Neural crest cell (in vitro differentiated cells): ENCODE measurements around the gene INTS1. TPM values are rescaled to one million over a fixed set of nuclear protein-coding genes. Genes with fewer than 3 reads are reported as not detected.

Experiments used
- DNase-seq: peaks from one replicate; pipeline ENCODE4 v3.0.0; 2021; ENCODE audit warnings: low read depth, mixed read lengths, low spot score
- H3K27ac Mint-ChIP-seq: one replicate; pipeline ENCODE4 v1.8.0; 2021; ENCODE audit warnings: mild to moderate bottlenecking, mixed read lengths; ENCODE audit not compliant: unreplicated experiment
- H3K27me3 Mint-ChIP-seq: 2 replicates; pipeline ENCODE4 v1.8.0; 2021; ENCODE audit warnings: low read depth, mild to moderate bottlenecking, mixed read lengths
- H3K36me3 Mint-ChIP-seq: 2 replicates; pipeline ENCODE4 v1.8.0; 2021; ENCODE audit warnings: low read depth, mild to moderate bottlenecking, mixed read lengths
- H3K4me1 Mint-ChIP-seq: 2 replicates; pipeline ENCODE4 v1.8.0; 2021; ENCODE audit warnings: mixed read lengths
- H3K4me3 Mint-ChIP-seq: one replicate; pipeline ENCODE4 v1.8.0; 2021; ENCODE audit warnings: mild to moderate bottlenecking, mixed read lengths
- H3K9me3 Mint-ChIP-seq: 2 replicates; pipeline ENCODE4 v1.8.0; 2021; ENCODE audit warnings: mixed read lengths
- CTCF ChIP-seq: fragments of 200-600 bp; sonication (generic); conservative IDR thresholded peaks from 2 replicates; pipeline ENCODE4 v1.5.0; 2021; ENCODE audit warnings: antibody characterized with exemption, mild to moderate bottlenecking
- total RNA-seq: library from RNA; stranded (reverse); gene quantifications from 2 replicates; pipeline ENCODE4 v1.2.1, GENCODE V29; 2021

The INTS1 gene
- total RNA-seq, 1 donor from 2014 or later, result 134 TPM

GRCh38 chr7:1530946-1531262 is 26.7 kb upstream of the INTS1 start:
- H3K4me1 Mint-ChIP-seq, result peaks cover 20% of the 10 kb centered on the region
- no peak for DNase-seq

GRCh38 chr7:1529383-1530116 is 25.4 kb upstream of the INTS1 start:
- H3K27me3 Mint-ChIP-seq, result peaks cover 65% of the 10 kb centered on the region
- peaks cover 20% of the 10 kb centered on the region for H3K4me1 Mint-ChIP-seq
- DNase-seq, result no peak
- no peaks in the 10 kb centered on the region for H3K36me3 Mint-ChIP-seq
- peak overlapping the region; percentile 73 for H3K4me3 Mint-ChIP-seq
- H3K27ac Mint-ChIP-seq, result no peak overlapping the region
- H3K9me3 Mint-ChIP-seq, result no peaks in the 10 kb centered on the region
- TF ChIP-seq CTCF, result no peak

More at GRCh38 chr7:1530946-1531262, 26.7 kb upstream of the INTS1 start:
- Mint-ChIP-seq H3K9me3 (no peaks in the 10 kb centered on the region), H3K27ac (no peak overlapping the region), H3K36me3 (no peaks in the 10 kb centered on the region), H3K27me3 (peaks cover 58% of the 10 kb centered on the region), H3K4me3 (no peak overlapping the region)
- no peak for TF ChIP-seq CTCF

- H3K27ac Mint-ChIP-seq, result no peak overlapping the region
- H3K36me3 Mint-ChIP-seq, result no peaks in the 10 kb centered on the region
- H3K4me3 Mint-ChIP-seq, result peak overlapping the region; percentile 35
- peaks cover 40% of the 10 kb centered on the region for H3K27me3 Mint-ChIP-seq
- H3K4me1 Mint-ChIP-seq, result peaks cover 5% of the 10 kb centered on the region
- H3K9me3 Mint-ChIP-seq, result no peaks in the 10 kb centered on the region
- TF ChIP-seq CTCF, result no peak
- no peak for DNase-seq
Measured at GRCh38 chr7:1526271-1526754, 22.1 kb upstream of the INTS1 start.

- Mint-ChIP-seq H3K4me3 (no peak overlapping the region), H3K27me3 (peaks cover 40% of the 10 kb centered on the region), H3K4me1 (peaks cover 9% of the 10 kb centered on the region), H3K36me3 (no peaks in the 10 kb centered on the region), H3K27ac (no peak overlapping the region), H3K9me3 (no peaks in the 10 kb centered on the region)
- no peak for DNase-seq
- no peak for TF ChIP-seq CTCF
Measured at GRCh38 chr7:1525409-1525808, 21.2 kb upstream of the INTS1 start.

GRCh38 chr7:1523844-1524243 is 19.7 kb upstream of the INTS1 start:
- peaks cover 32% of the 10 kb centered on the region for H3K27me3 Mint-ChIP-seq
- H3K27ac Mint-ChIP-seq, result no peak overlapping the region
- H3K4me1 Mint-ChIP-seq, result peaks cover 10% of the 10 kb centered on the region
- no peak overlapping the region for H3K4me3 Mint-ChIP-seq
- H3K9me3 Mint-ChIP-seq, result no peaks in the 10 kb centered on the region
- no peaks in the 10 kb centered on the region for H3K36me3 Mint-ChIP-seq
- TF ChIP-seq CTCF, result no peak
- no peak for DNase-seq
